GM12878 (cell line): ENCODE data around the gene VAV2. TPM values are rescaled to one million over a fixed set of nuclear protein-coding genes. Genes with fewer than 3 reads are reported as not detected.

Experiments used
- ATAC-seq: fragments of 200-7000 bp; cut with Tn5 transposase; 3 replicates; pipeline ENCODE4 v1.9.1; 2020; ENCODE audit warnings: mild to moderate bottlenecking, moderate library complexity
- BruUV-seq: library from RNA; stranded (reverse); fragments of 400-500 nt; replicated peaks from 2 replicates; lab custom pipeline; 2021; lab: Mats Ljungman, UMichigan
- CTCF ChIA-PET: fragments of 300-600 bp; sonication (Branson Sonifier 250); formaldehyde crosslinking; extraction: SDS; loops from one replicate; lab custom pipeline; 2021; ENCODE audit warnings: inconsistent platforms; lab: Yijun Ruan, JAX
- POLR2A ChIA-PET: fragments of 350-600 bp; formaldehyde crosslinking; extraction: SDS; loops from one replicate; lab custom pipeline; 2021; ENCODE audit warnings: inconsistent platforms; lab: Charles Lee
- RAD21 ChIA-PET: fragments of 300-600 bp; sonication (Branson Sonifier 250); formaldehyde crosslinking; loops from one replicate; lab custom pipeline; 2023; ENCODE audit warnings: antibody characterized with exemption; ENCODE audit not compliant: unreplicated experiment; lab: Charles Lee
- SMC1A ChIA-PET: fragments of 300-600 bp; sonication (Branson Sonifier 250); formaldehyde crosslinking; loops from one replicate; lab custom pipeline; 2023; ENCODE audit not compliant: unreplicated experiment, uncharacterized antibody; lab: Charles Lee
- DNase-seq: peaks from one replicate; pipeline ENCODE4 v3.0.0-alpha.2; 2011; ENCODE audit warnings: low read depth, low spot score
- FAIRE-seq: peaks from 3 replicates; lab custom pipeline; 2011; peaks lifted over from hg19 to GRCh38; lab: Jason Lieb, UNC
- H2AFZ ChIP-seq: 2 replicates; pipeline ENCODE4 v1.6.0; 2011; ENCODE audit warnings: low read depth, low read length, control low read depth; ENCODE audit not compliant: control insufficient read depth
- H3K27ac ChIP-seq: 2 replicates; pipeline ENCODE4 v1.5.1; 2011; ENCODE audit warnings: control low read depth; ENCODE audit not compliant: control insufficient read depth, insufficient read depth
- H3K27me3 ChIP-seq, 2 experiments: replicated peaks in 1 of 2; 2 replicates each; pipeline versions ENCODE4 v1.6.0 to v1.6.1; 2011; ENCODE audit warnings: low read length in 1 of 2; ENCODE audit not compliant: control insufficient read depth in 2 of 2, insufficient read depth in 2 of 2
- H3K36me3 ChIP-seq, 2 experiments: 2 replicates each; pipeline ENCODE4 v1.5.1; 2011; ENCODE audit warnings: low read length in 1 of 2; ENCODE audit not compliant: control insufficient read depth in 2 of 2, insufficient read depth in 2 of 2
- H3K4me1 ChIP-seq: 2 replicates; pipeline ENCODE4 v1.6.1; 2011; ENCODE audit warnings: mild to moderate bottlenecking, low read length, moderate library complexity, mixed read lengths; ENCODE audit not compliant: control insufficient read depth, insufficient read depth
- H3K4me2 ChIP-seq: 2 replicates; pipeline ENCODE4 v1.6.0; 2011; ENCODE audit warnings: control low read depth; ENCODE audit not compliant: control insufficient read depth, insufficient read depth
- H3K4me3 ChIP-seq: fragments of 200-600 bp; sonication (generic); 2 replicates; pipeline ENCODE4 v1.5.1; 2016
- H3K79me2 ChIP-seq: 2 replicates; pipeline ENCODE4 v1.6.0; 2011; ENCODE audit warnings: low read length; ENCODE audit not compliant: control insufficient read depth, insufficient read depth
- H3K9ac ChIP-seq: 2 replicates; pipeline ENCODE4 v1.8.0; 2011; ENCODE audit warnings: low read length, control low read depth, mixed read lengths; ENCODE audit not compliant: control insufficient read depth, insufficient read depth
- H3K9me3 ChIP-seq: replicated peaks from 3 replicates; pipeline ENCODE4 v1.5.1; 2011; ENCODE audit warnings: mild to moderate bottlenecking, low read length; ENCODE audit not compliant: control insufficient read depth, insufficient read depth
- H4K20me1 ChIP-seq: 2 replicates; pipeline ENCODE4 v1.6.0; 2011; ENCODE audit not compliant: control insufficient read depth, insufficient read depth
- CHD4 ChIP-seq: fragments of 200-600 bp; sonication (generic); IDR thresholded peaks from 2 replicates; pipeline ENCODE4 v1.6.1; 2016; ENCODE audit warnings: mild to moderate bottlenecking
- CTCF ChIP-seq, 3 experiments: IDR thresholded peaks in 2 of 3; conservative IDR thresholded peaks in 1 of 3; 2 replicates each; pipeline ENCODE4 v1.5.1; 2011; ENCODE audit warnings: low read depth in 3 of 3, low read length in 3 of 3, mild to moderate bottlenecking in 3 of 3, control low read depth in 2 of 3, moderate library complexity in 2 of 3, inconsistent platforms in 1 of 3, mixed read lengths in 1 of 3; ENCODE audit not compliant: control insufficient read depth in 2 of 3, insufficient read depth in 1 of 3; ENCODE audit errors: extremely low read depth in 1 of 3
- E2F8 ChIP-seq: fragments of 450-650 bp; IDR thresholded peaks from 2 replicates; pipeline ENCODE4 v1.6.1; 2018; ENCODE audit warnings: mild to moderate bottlenecking, low read depth, moderate library complexity; ENCODE audit not compliant: partially characterized antibody
- HSF1 ChIP-seq: fragments of 150-350 bp; IDR thresholded peaks from 2 replicates; pipeline ENCODE4 v1.6.1; 2014; ENCODE audit warnings: mild to moderate bottlenecking, low read depth, low read length
- IKZF1 ChIP-seq: fragments of 450-650 bp; conservative IDR thresholded peaks from 2 replicates; pipeline ENCODE4 v1.6.1; 2017; ENCODE audit warnings: antibody characterized with exemption, mild to moderate bottlenecking
- MEF2B ChIP-seq: fragments of 450-650 bp; IDR thresholded peaks from 2 replicates; pipeline ENCODE4 v1.6.1; 2018; ENCODE audit warnings: mild to moderate bottlenecking, moderate library complexity; ENCODE audit not compliant: partially characterized antibody, poor library complexity, severe bottlenecking
- RAD21 ChIP-seq: IDR thresholded peaks from 2 replicates; pipeline ENCODE4 v1.6.1; 2011; ENCODE audit warnings: mild to moderate bottlenecking, low read depth, low read length, moderate library complexity; ENCODE audit not compliant: insufficient read depth
- RELA ChIP-seq: fragments of 450-650 bp; IDR thresholded peaks from 2 replicates; pipeline ENCODE4 v1.8.0; 2014; ENCODE audit warnings: borderline replicate concordance; ENCODE audit not compliant: partially characterized antibody
- SMAD5 ChIP-seq: IDR thresholded peaks from 2 replicates; pipeline ENCODE4 v1.6.1; 2016; ENCODE audit warnings: antibody characterized with exemption, low read depth
- SREBF1 ChIP-seq: IDR thresholded peaks from 2 replicates; pipeline ENCODE4 v1.6.1; 2012; ENCODE audit warnings: mild to moderate bottlenecking, low read length
- TCF3 ChIP-seq: IDR thresholded peaks from 2 replicates; pipeline ENCODE4 v1.6.1; 2012; ENCODE audit warnings: low read depth, mild to moderate bottlenecking, low read length, borderline replicate concordance; ENCODE audit not compliant: insufficient read depth
- YBX1 ChIP-seq: fragments of 450-650 bp; IDR thresholded peaks from 2 replicates; pipeline ENCODE4 v1.6.1; 2016; ENCODE audit warnings: antibody characterized with exemption
- ZBED1 ChIP-seq: IDR thresholded peaks from 2 replicates; pipeline ENCODE4 v1.6.1; 2016; ENCODE audit warnings: borderline replicate concordance
- WGBS: methylation state at CpG from one replicate; pipeline ENCODE4 v1.1.6; 2016; ENCODE audit warnings: low lambda C conversion rate; ENCODE audit not compliant: insufficient replicate concordance, insufficient coverage; ENCODE audit errors: missing lambda C conversion rate; 5-methylcytosine and 5-hydroxymethylcytosine counted together
- in situ Hi-C: fragments of 300-500 bp; cut with MboI; formaldehyde crosslinking; loops from 9 replicates; pipeline ENCODE4 v1.14.3; 2018; ENCODE audit warnings: mixed read lengths
- intact Hi-C: fragments of 100-400 bp; cut with micrococcal nuclease; formaldehyde crosslinking; loops from one replicate; pipeline ENCODE4 v1.14.2; 2022; ENCODE audit not compliant: unreplicated experiment
- polyA plus RNA-seq, 11 experiments: library from polyadenylated mRNA; depleted of rRNA in 4 of 11; unstranded in 6 of 11; stranded (reverse) in 5 of 11; fragments of >200 nt; fragmentation: Nextera tagmentation in 4 of 11; fragmentation: Illumina TruSeq in 1 of 11; extraction: Ambion mirVana in 4 of 11; extraction: Trizol in 1 of 11; gene quantifications; 1 replicate in 1 of 11; 2 replicates in 10 of 11; pipeline versions ENCODE4 v1.2.1 to v1.2.3, GENCODE V29; 2011 to 2016; ENCODE audit warnings: inconsistent platforms in 2 of 11, missing spikeins in 2 of 11, low read depth in 1 of 11
- total RNA-seq, 4 experiments: library from RNA; depleted of rRNA in 3 of 4; stranded (reverse); fragments of >200 nt in 3 of 4; fragmentation: Illumina TruSeq in 1 of 4; extraction: Trizol in 1 of 4; gene quantifications; 2 replicates each; pipeline versions ENCODE4 v1.2.1 to v1.2.3, GENCODE V29; 2013 to 2021

VAV2 gene
- total and polyA plus RNA-seq, 10 of the 15 experiments (the other 5 are each of a cell fraction or from before 2014, with no cell fraction given) = 0.13 to 43.9 (median 16.9) TPM

- TF ChIP-seq E2F8 = no peak
- TF ChIP-seq CHD4 = no peak
- TF ChIP-seq SREBF1 = no peak
- TF ChIP-seq RAD21 = no peak
These were observed 40.5 kb upstream of the VAV2 start (continued) for GRCh38 chr9:134032456-134033222.

- no peak for FAIRE-seq
- H3K79me2 ChIP-seq = no peaks in the 10 kb centered on the region
- no peak overlapping the region for H3K9ac ChIP-seq
- SMC1A ChIA-PET = no interaction called here
- H3K9me3 ChIP-seq = no peaks in the 10 kb centered on the region
- CTCF ChIA-PET = no interaction called here
- no peak overlapping the region for H3K27ac ChIP-seq
- intact Hi-C loops = no loop called here
- H3K27me3 ChIP-seq = no peaks in the 10 kb centered on the region
- no peaks in the 10 kb centered on the region for H4K20me1 ChIP-seq
- POLR2A ChIA-PET = no interaction called here
- no peak overlapping the region for H3K4me2 ChIP-seq
- in situ Hi-C loops = no loop called here
- DNase-seq = no peak
- no peak for ATAC-seq
- H3K36me3 ChIP-seq = peaks cover 0 to 17% of the 10 kb centered on the region in 2 experiments; a peak in 3 of 4 replicates
- no peaks in the 10 kb centered on the region; the same call in 1 of the 2 replicates for H3K4me1 ChIP-seq
- BruUV-seq = TSS peak; percentile 54
- H3K4me3 ChIP-seq = no peak overlapping the region
- WGBS = 96% methylated on average over 14 of the region's 14 CpGs
- RAD21 ChIA-PET = no interaction called here
- no peak overlapping the region for H2AFZ ChIP-seq
- TF ChIP-seq HSF1 (no peak), SMAD5 (no peak), RAD21 (no peak), MEF2B (no peak), YBX1 (no peak), RELA (no peak), IKZF1 (no peak), CTCF (IDR thresholded peaks at IDR 0.05 in 2 of 3, conservative IDR thresholded peaks at IDR 0.05 in 1 of 3; ENCODE audit: control insufficient read depth in 2 of 3, extremely low read depth in 1 of 3, insufficient read depth in 1 of 3, low read depth in 3 of 3, low read length in 3 of 3) (no peak), TCF3 (no peak), ZBED1 (no peak)
These were observed 39.7 kb upstream of the VAV2 start for GRCh38 chr9:134031783-134032182.
